ENCODE measurements around the gene PRDM11.
A peak's percentile ranks its signal among the peaks of the same experiment; 100 is the strongest.
"Not testable (repeated sequence)": the region's sequence is repeated elsewhere in the genome, so short reads cannot be mapped to it uniquely, and the experiment has no call there.

Gene PRDM11

GRCh38 chr11:45146072-45147016 is at the start of gene PRDM11:
PRDM11 (plus strand) TSS chr11:45146639; CDS start chr11:45181767, 35,128 bp downstream.
- peak; percentile 58 for DNase-seq

- no peak for DNase-seq
These were observed 48.5 kb upstream of the PRDM11 start for GRCh38 chr11:45097721-45098493.

- DNase-seq, result no peak
These were observed 47.5 kb upstream of the PRDM11 start for GRCh38 chr11:45098929-45099328.

GRCh38 chr11:45100339-45100738 is 46.1 kb upstream of the PRDM11 start:
- DNase-seq, result no peak

DNA sequence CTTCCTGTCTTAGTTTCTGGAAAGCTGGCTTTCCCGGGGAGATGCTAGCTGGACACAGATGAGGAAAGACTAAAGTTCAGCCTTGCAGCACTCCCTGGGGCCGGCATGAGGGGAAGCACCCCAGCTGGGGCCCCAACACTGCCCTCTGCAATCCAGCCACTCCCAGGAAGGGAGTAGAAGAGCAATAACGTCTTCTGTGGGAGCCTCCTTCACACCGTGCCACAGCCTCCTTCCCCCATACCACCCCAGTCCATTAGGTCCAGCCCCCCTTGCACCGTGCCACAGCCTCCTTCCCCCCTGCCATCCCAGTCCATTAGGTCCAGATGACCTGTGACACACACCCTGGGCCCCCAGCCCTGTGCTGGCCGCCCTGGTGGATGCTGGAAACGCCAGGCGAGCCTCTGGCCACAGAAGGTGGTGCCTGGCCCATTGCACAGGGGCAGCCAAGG is 44.1 kb upstream of the PRDM11 start:
- no peak for DNase-seq

DNA sequence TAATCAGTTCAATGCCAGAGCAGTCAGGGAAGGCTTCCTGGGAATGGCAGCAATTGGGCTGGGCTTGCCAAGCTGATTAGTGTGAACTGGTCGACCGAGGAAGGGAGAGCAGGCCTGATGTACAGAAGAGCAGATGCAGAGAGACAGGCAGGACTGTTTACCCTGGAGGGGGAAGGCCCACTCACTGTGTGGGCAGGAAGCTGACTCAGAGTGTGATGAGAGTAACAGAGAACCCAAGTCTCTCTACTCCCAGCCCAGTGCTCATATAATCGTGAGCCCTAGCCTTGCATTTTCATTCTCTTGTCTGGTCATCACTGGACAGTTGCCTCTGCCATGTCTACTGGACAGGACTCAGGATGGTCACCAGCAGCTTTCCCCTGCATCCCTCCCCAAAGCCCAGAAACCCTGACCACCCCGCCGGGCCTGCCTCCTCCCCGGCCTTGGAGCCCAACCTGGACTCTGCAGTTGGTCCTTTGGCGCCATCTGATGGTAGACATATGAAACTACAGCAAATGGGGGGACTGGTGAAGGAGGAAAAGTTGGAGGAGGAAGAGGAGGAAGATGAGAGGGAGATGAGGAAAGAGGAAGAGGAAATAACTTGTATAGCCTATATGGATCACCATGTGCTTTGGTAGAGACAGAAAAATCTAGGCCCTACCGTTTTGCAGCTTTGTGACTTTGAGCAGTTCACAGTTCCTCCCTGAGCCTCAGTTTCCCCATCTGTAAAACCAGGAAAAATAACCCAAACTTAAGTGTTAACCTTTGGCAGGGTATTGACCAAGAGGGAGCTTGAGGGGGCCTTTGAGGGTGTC is 43.4 kb upstream of the PRDM11 start:
- DNase-seq, result peak; percentile 56

- no peak for DNase-seq
These were observed 42.2 kb upstream of the PRDM11 start for GRCh38 chr11:45104006-45104789.

DNA sequence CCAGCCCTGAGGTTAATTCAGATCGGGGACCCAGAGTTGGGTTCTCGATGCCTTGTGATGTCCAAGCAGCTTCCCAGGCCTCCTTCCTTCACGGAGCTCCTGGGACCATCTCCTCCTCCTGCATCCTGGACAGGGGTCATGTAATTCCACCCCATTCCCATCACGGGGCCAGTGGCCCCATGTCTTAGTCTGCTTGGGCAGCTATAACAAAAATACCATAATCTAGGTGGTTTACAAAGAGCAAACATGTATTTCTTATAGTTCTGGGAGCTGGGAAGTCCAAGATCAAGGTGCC is 41.7 kb upstream of the PRDM11 start:
- no peak for DNase-seq

- DNase-seq, result peak; percentile 87
These were observed 41.0 kb upstream of the PRDM11 start for GRCh38 chr11:45105233-45105983.

- no peak for DNase-seq
These were observed 40.5 kb upstream of the PRDM11 start for GRCh38 chr11:45105984-45106375.

- no peak for DNase-seq
These were observed 40.0 kb upstream of the PRDM11 start for GRCh38 chr11:45106440-45106839.

DNA sequence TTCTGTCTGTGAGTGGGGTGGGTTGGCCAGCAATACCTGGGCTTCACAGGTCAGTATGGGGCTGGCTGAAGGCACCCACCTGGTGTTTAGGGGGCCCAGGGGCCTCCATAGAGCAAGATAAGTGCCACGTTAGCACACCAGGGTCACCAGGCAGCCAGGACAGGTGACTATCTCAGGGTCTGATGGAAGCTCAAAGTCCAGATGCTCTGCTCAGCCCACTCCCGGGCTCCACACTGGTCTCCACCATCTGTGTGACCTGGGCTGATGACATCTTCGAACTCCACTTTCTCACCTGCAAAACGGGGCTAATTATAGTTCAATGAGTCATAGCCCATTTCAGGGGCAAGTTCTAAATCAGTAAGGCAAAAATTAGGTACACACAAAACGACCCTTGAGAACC is 39.4 kb upstream of the PRDM11 start:
- no peak for DNase-seq

GRCh38 chr11:45108070-45109064 is 38.1 kb upstream of the PRDM11 start:
- no peak for DNase-seq

DNA sequence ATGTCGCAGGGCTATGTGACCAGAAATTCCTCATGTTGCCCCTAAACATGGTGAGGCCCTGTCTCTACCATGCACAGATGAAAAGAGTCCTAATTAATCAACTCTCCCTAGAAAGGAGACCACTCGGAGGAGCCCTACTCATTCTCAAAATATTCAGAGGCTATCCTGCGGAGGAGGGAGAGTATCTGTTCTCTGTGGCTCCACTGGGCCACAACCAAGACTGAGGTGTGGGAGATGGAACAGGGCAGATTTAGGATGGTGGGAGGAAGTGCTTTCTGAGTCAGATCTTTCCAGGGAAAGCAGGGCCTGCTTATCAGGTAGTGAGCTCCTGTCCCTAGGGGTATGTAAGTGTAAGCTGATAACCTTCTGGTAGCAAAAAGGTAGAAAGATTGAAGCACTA is 37.0 kb upstream of the PRDM11 start:
- no peak for DNase-seq

GRCh38 chr11:45110562-45110961 is 35.9 kb upstream of the PRDM11 start:
- peak; percentile 79 for DNase-seq

DNA sequence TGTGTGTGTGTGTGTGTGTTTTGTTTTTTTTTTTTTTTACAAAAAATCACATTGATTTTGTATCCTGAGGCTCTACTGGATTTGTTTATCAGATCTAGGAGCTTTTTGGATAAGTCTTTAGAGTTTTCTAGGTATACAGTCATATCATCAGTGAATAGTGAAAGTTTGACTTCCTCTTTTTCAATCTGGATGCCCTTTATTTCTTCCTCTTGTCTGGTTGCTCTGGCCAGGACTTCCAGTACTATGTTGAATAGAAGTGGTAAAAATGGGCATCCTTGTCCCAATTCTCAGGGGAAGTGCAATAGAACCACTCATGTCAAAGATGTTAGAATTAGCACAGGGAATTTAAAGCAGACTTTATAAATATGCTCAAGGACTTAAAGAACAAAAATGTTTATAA is 32.6 kb upstream of the PRDM11 start:
- no peak for DNase-seq

DNA sequence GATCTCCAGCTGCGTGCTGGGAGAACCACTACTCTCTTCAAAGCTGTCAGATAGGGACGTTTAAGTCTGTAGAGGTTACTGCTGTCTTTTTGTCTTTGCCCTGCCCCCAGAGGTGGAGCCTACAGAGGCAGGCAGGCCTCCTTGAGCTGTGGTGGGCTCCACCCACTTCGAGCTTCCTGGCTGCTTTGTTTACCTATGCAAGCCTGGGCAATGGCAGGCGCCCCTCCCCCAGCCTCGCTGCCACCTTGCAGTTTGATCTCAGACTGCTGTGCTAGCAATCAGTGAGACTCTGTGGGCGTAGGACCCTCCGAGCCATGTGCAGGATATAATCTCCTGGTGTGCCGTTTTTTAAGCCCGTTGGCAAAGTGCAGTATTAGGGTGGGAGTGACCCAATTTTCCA is 18.6 kb upstream of the PRDM11 start:
- not testable (repeated sequence) for DNase-seq

DNA sequence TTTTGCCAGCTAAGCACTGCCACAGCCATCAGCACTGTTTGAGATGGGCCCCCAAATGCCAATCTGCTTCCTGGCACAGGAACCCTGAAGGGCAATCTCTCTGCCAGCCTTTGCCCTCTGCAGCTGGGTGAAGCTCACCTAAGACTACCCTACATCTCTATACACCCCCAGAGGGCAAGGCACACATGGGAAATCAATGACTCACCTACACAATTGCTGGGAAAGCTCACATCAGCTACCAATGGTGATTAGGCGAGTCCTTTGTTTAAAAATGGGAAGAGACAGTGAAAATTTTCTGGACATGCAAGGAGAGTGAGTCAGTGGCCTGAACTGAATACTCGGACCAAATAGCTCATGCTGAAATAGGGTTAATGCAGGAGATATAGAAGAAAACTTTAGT is 12.6 kb upstream of the PRDM11 start:
- DNase-seq, result no peak

DNA sequence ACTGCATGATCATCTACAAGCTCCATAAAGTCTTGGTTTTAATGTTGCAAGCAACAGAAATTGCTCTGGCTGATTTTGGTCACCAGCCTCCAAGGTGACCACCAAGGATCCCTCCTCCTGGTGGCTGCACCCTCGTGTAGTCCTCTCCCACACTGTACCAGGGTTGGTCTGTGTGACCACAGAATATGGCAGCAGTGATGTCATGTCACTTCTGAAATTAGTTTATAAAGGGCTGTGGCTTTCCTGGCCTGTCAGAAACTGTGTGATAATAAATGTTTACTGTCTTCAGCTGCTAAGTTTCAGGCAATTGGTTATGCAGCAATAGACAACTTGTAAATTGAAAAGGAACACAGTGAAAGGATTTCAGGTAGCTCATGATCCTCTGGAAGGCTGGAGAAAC is 5.3 kb upstream of the PRDM11 start:
- DNase-seq, result no peak

GRCh38 chr11:45141631-45142030 is 4.8 kb upstream of the PRDM11 start:
- DNase-seq, result no peak
